C4-2B (cell line): ENCODE data around the gene BOD1L1.

Source experiments
- ZFX ChIP-seq: fragments of 450-650 bp; IDR thresholded peaks from 2 replicates; pipeline ENCODE4 v1.6.1; 2017
- TF ChIP-seq, protein P1 (sequence below): fragments of 450-650 bp; conservative IDR thresholded peaks from 2 replicates; pipeline ENCODE4 v1.5.1; 2017; ENCODE audit warnings: mild to moderate bottlenecking

DNA sequence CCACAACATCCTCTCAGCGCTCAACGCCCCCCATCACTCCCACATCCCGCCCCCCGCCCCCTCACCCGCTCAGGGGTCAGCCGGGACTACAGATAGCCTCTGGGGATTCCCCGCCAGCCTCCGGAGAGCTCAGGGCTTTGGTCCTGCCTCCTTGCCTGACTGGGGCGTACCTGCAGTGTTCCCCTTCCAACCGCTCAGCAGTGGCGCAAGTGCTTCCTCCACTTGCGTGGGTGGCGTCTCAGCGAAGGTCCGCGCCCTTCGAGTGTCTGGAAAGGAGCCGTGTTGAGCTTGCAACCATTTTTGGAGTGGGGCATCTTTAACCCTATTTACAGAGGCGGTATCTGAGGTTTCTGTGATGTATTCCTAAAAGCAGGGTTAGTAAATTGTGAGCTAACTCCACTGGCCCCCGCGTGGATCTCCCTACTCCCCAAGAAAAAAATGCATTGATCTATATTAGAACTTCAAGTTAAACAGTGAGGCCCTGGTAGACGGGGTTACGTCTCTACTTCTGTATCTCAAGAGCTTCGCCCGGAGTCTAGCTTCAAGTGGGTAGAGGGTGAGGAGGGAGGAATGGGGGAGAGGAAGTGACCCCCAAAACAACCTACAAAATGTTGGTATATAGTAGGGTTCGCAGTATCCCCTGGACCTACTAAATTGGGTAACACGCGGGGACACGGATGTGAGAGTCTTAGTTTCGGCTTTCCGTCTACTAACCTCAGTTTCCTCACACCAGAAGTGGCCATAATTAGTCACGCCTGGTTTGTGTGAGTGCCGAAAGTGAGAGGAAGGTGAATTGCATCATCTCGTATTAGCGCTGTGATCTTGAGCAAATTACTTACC is 99.3 kb downstream of the BOD1L1 start:
- TF ChIP-seq, protein P1, sequence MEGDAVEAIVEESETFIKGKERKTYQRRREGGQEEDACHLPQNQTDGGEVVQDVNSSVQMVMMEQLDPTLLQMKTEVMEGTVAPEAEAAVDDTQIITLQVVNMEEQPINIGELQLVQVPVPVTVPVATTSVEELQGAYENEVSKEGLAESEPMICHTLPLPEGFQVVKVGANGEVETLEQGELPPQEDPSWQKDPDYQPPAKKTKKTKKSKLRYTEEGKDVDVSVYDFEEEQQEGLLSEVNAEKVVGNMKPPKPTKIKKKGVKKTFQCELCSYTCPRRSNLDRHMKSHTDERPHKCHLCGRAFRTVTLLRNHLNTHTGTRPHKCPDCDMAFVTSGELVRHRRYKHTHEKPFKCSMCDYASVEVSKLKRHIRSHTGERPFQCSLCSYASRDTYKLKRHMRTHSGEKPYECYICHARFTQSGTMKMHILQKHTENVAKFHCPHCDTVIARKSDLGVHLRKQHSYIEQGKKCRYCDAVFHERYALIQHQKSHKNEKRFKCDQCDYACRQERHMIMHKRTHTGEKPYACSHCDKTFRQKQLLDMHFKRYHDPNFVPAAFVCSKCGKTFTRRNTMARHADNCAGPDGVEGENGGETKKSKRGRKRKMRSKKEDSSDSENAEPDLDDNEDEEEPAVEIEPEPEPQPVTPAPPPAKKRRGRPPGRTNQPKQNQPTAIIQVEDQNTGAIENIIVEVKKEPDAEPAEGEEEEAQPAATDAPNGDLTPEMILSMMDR: no peak
- no peak for TF ChIP-seq ZFX
